ENCODE measurements around the gene SCYGR8.

DNA sequence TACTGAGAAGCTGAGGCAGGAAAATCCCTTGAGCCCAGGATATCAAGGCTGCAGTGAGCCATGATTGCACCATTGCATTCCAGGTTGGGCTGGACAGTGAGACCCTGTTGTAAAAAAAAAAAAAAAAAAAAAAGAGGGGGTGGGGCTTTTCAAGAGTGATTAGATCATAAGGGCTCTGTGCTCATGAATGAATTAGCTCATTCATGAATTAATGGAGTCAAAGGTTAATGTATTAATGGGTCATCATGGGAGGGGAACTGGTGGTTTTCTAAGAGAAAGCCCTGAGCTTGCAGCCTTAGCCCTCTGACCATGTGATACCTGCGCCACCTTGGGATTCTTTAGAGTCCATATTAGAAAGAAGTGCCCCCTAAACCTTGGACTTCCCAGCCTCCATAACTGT lies 32.4 kb upstream of the SCYGR8 start:
- TF ChIP-seq BHLHE40 (IDR thresholded peaks at IDR 0.05; ENCODE audit: borderline replicate concordance) (no peak), FOXM1 (IDR thresholded peaks at IDR 0.05; ENCODE audit: borderline replicate concordance) (no peak), SUZ12 (IDR thresholded peaks at IDR 0.05) (no peak), ELF4 (IDR thresholded peaks at IDR 0.05) (no peak), SP1 (IDR thresholded peaks at IDR 0.05) (no peak), TARDBP (IDR thresholded peaks at IDR 0.05) (no peak)
